Epidermal melanocyte (primary cell): Measurements from ENCODE around the gene STAT1.

ENCODE experiments used
- DNase-seq: peaks from one replicate; pipeline ENCODE4 v3.0.0; 2011; ENCODE audit warnings: low spot score; ENCODE audit not compliant: insufficient read length

STAT1 gene

GRCh38 chr2:191031256-191031655 is 17.3 kb upstream of the STAT1 start:
- no peak for DNase-seq

- DNase-seq, result no peak
Observed at GRCh38 chr2:191030521-191031154, 16.7 kb upstream of the STAT1 start.

DNA sequence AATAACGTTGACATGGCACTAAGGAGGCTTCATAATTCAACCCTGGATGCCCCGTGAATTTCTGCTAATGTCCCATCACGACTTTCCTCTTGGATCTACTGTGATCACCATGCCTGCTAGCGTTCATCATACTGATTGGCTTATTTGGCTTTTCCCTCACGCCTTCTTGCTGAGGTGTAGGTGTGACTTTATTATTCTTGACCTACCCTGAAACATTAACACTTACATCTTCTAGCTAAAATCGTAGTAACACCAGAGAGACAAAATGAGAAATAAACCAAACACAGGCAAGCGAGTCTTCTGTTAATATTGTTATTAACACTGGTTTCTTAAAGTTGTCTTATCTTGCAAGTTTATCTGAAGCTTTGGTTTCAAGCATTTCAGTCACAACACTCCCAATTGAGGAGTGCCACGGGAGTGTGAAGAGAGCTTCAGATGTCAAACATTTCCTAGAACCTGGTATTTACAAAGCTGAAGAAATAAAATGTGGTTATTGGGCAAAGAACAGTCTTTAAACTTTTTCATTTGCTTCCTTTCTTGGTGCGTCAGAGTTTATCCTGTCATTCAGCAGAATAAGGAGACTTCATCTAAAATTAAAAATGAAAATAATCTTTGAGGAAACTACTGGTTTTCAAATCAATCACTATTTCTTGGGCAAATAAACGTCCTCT is 15.4 kb upstream of the STAT1 start:
- DNase-seq, result no peak

- no peak for DNase-seq
Observed at GRCh38 chr2:191026377-191026776, 12.4 kb upstream of the STAT1 start.

- DNase-seq, result no peak
Observed at GRCh38 chr2:191025135-191025534, 11.2 kb upstream of the STAT1 start.

DNA sequence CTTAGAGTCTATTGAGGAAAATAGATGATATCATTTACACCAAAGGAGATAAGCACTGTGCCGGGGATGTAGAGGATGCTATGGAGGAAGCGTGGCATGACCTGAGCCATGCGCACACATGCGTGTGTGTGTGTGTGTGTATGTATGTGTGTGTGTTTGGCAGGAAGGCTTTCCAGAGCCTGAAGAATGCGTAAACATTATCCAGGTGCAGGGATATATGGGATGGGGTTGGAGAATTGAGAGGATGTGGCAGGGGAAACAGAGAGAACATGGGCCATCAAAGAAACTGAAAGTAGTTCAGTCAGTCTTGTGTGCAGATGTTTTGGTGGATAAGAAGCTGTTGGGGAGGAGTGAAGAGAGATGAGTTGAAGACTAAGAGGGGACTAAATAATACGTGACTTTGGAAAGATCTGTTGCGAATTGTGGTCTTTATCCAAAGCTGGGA is 9.3 kb upstream of the STAT1 start:
- DNase-seq, result no peak

GRCh38 chr2:191020742-191021381 is 6.9 kb upstream of the STAT1 start:
- no peak for DNase-seq

DNA sequence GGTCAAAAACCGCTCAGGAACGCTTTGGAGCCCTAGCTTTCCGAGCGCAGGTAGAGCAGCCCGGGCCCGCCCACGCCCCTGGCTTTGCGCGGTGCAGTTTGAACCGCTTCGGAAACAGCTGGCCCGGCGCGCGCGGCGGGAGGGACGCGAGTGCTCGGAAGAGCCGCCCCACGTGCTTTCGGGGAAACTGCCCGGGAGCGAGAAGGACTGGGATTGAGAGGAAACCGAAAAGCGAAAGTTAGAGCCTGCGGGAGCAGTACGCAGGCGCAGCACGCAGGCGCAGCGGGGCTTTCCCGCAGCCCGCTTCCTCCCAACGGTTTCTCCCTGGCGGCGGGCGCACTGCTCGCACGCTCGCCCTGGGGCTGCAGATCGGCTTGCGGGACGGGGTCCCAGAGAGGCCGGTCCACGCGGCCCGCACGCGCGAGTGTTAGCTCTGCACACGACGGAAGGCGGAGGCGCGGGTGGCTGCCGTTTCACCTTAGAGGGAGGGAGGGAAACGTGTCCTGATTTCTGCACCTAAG is 6.3 kb upstream of the STAT1 start:
- DNase-seq, result peak; percentile 96

GRCh38 chr2:191019376-191019775 is 5.4 kb upstream of the STAT1 start:
- no peak for DNase-seq

GRCh38 chr2:191018643-191019119 is 4.7 kb upstream of the STAT1 start:
- DNase-seq, result no peak

- no peak for DNase-seq
Observed at GRCh38 chr2:191018048-191018447, 4.1 kb upstream of the STAT1 start.

GRCh38 chr2:191015831-191016230 is 1.9 kb upstream of the STAT1 start:
- no peak for DNase-seq

DNA sequence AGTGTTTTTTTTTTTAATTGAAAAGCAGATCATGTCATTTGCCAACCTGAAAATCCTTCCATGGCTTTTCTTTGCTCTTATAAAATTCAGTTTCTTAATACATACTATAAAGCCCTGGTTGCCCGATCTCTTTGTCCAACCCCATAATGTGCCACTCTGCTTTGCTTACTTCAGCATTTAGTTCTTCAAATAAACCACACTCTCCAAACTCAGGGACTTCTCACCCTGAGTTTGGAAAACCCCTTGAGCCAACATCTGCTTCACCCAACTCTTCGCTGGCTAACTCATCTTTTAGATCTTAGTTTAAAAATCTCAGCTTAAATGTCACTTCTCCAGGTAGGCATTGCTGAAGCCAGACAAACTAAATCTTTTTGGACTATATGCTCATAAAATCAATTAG is 1.3 kb upstream of the STAT1 start:
- no peak for DNase-seq

- DNase-seq, result no peak
Observed at GRCh38 chr2:191014653-191015020, 666 bp upstream of the STAT1 start.

GRCh38 chr2:191013682-191013931 is 364 bp downstream of the STAT1 start:
- no peak for DNase-seq

DNA sequence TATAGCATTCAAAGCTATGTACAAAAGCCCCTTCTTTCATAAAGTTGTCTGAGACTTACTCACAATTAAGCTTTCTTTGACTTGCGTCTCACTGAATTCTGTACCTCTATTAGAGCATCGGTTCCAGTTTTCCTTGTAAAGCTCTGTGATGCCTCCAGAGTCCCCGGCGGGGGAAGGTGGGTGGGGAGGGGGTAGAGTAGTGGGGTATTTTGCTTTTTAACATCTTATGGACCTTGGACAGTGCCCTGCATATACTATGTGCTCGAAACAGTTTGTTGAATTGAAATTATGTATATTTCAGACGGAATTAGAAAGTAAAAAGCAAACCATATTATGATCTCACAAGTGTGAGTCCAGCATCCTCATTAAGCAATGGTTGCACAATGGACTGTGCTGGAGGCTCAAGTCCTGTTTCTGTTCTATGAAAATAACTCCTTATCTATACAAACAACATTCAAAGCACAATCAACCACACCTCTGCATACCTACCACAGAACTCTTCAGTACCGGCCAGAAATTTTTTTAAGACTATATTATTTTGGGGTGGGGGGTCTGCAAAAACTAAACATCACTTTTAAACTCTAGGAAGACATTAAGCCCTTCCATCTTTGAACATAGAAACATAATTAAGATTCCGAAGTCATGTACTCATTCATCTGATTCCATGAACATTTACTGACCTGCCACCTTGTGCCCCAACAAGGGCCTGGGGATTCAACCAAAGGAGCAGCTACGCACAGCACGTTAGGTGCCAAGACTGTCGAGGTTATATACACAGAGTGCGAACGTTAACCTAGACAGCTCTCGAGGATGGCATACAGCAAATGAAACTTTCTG is 908 bp downstream of the STAT1 start:
- no peak for DNase-seq

DNA sequence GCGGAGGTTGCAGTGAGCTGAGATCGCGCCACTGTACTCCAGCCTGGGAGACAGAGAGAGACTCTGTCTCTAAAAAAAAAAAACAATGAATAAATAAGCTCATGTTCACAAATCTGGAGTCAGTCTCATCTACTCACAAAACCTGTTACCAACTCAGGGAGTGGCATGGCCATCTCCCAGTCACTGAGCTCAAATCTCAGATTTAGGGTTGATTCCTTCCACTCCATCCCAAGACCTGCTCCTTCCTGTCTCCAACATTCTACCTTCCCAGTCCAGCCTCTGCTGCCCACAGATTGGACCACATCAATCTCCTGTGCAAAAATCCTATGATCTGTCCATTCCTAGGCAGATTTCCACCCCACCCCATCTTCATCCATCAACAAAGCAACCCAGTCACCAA is 1.6 kb downstream of the STAT1 start:
- no peak for DNase-seq

- DNase-seq, result no peak
Observed at GRCh38 chr2:191010887-191011885, 2.8 kb downstream of the STAT1 start.

DNA sequence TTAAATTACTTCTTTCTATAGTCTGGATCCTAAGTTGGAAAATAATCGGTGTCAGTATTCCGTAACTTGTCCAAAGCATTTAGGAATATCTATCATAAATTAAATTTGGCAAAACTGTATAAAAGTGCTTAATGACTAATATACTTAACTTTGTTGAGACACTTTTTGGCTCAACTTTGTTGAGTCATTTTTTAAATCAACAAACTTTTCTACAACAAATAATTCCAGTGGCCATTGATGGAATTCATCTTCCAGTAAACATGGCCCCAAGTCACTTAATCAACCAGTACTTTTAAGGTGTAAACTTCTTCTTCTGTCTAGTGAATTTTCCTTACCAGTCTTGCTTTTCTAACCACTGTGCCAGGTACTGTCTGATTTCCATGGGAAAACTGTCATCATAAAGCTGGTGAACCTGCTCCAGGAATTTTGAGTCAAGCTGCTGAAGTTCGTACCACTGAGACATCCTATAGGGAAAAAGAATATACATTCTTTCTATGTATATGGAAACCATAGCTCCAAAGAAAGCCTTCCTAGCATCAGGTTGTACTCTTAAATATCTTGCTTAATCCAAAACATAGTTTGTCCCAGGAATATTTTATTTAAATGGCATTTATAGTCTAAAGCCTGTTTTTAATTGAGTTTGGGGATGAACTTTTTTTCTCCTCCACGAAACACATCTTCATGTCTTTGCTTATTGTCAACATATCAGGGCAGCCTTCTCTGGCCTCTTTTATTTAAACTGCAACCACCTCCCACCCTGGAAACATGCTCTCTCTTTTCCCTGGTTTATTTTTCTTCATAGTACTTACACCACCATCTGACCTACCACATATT is 4.2 kb downstream of the STAT1 start:
- no peak for DNase-seq

DNA sequence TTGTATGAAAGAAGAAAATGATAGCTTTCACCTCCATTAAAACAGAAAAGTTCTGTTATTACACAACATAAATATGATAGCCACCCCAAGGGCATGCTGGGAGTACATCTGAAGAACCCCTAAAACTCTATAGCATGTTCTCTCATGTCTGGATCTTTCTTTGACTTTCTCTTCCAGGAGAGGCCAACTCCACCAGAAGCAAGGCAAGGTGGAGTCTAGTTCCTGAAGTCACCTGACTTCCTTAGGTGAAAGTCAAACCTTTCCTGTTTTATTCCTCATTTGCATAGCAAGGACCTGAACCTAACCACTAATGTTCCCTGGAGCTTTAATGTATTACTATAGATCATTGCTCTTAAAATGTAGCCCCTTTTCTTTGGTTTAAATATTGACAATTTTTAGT is 5.7 kb downstream of the STAT1 start:
- no peak for DNase-seq
